HepG2 (cell line): ENCODE data around the gene CCDC97. TPM values are rescaled to one million over a fixed set of nuclear protein-coding genes. Genes with fewer than 3 reads are reported as not detected.
"Not testable (repeated sequence)": the region's sequence is repeated elsewhere in the genome, so short reads cannot be mapped to it uniquely, and the experiment has no call there.

Source experiments
- ATAC-seq: fragments of 200-7000 bp; cut with Tn5 transposase; 3 replicates; pipeline ENCODE4 v1.9.1; 2020; ENCODE audit warnings: mild to moderate bottlenecking, moderate library complexity
- BruUV-seq: library from RNA; stranded (reverse); fragments of 400-500 nt; replicated peaks from 2 replicates; lab custom pipeline; 2021; lab: Mats Ljungman, UMichigan
- CTCF ChIA-PET: fragments of 300-600 bp; formaldehyde crosslinking; extraction: SDS; loops from one replicate; lab custom pipeline; 2021; ENCODE audit warnings: low total read pairs, inconsistent platforms, low intra/inter-chr PET ratio; lab: Yijun Ruan, JAX
- POLR2A ChIA-PET: fragments of 350-600 bp; sonication (Branson Sonifier 250); formaldehyde crosslinking; loops from one replicate; lab custom pipeline; 2020; ENCODE audit warnings: antibody characterized with exemption, inconsistent platforms; lab: Yijun Ruan, JAX
- DNase-seq: peaks from one replicate; pipeline ENCODE4 v3.0.0-alpha.2; 2015; ENCODE audit warnings: low spot score
- FAIRE-seq: peaks from 3 replicates; lab custom pipeline; 2011; peaks lifted over from hg19 to GRCh38; lab: Jason Lieb, UNC
- H2AFZ ChIP-seq: one replicate; pipeline ENCODE4 v1.6.1; 2011; ENCODE audit warnings: low read length, inconsistent platforms
- H3K27ac ChIP-seq: fragments of 300-600 bp; 3 replicates; pipeline ENCODE4 v1.8.0; 2011; ENCODE audit warnings: mixed run types, mild to moderate bottlenecking, mixed read lengths, low read length, inconsistent platforms; ENCODE audit not compliant: insufficient read depth; ENCODE audit errors: extremely low read length
- H3K27me3 ChIP-seq, 2 experiments: fragments of 200-600 bp in 1 of 2; 2 replicates in 1 of 2; 3 replicates in 1 of 2; pipeline versions ENCODE4 v1.6.0 to v1.8.0; 2011; ENCODE audit warnings: low read length in 2 of 2, mild to moderate bottlenecking in 2 of 2, moderate library complexity in 2 of 2, inconsistent platforms in 1 of 2; ENCODE audit not compliant: insufficient read depth in 2 of 2, control insufficient read depth in 1 of 2
- H3K36me3 ChIP-seq, 2 experiments: fragments of 200-600 bp in 1 of 2; replicated peaks in 1 of 2; 2 replicates in 1 of 2; 3 replicates in 1 of 2; pipeline versions ENCODE4 v1.5.1 to v1.8.0; 2011; ENCODE audit warnings: low read length in 2 of 2, inconsistent platforms in 1 of 2; ENCODE audit not compliant: insufficient read depth in 2 of 2, control insufficient read depth in 1 of 2
- H3K4me1 ChIP-seq: 2 replicates; pipeline ENCODE4 v1.5.1; 2012; ENCODE audit warnings: low read length, inconsistent platforms; ENCODE audit not compliant: insufficient read depth
- H3K4me2 ChIP-seq: 2 replicates; pipeline ENCODE4 v1.6.0; 2011; ENCODE audit warnings: low read depth, low read length, inconsistent platforms
- H3K4me3 ChIP-seq, 3 experiments: fragments of 200-600 bp in 1 of 3; sonication (generic), shearing (Covaris generic) in 1 of 3; replicated peaks in 1 of 3; 2 replicates each; pipeline ENCODE4 v1.5.1; 2011 to 2016; ENCODE audit warnings: low read length in 3 of 3, inconsistent platforms in 2 of 3, low read depth in 2 of 3, mild to moderate bottlenecking in 2 of 3, control low read depth in 1 of 3, mixed read lengths in 1 of 3; ENCODE audit not compliant: insufficient read depth in 1 of 3
- H3K79me2 ChIP-seq: one replicate; pipeline ENCODE4 v1.6.1; 2011; ENCODE audit warnings: low read length, inconsistent platforms; ENCODE audit not compliant: insufficient read depth
- H3K9ac ChIP-seq: 2 replicates; pipeline ENCODE4 v1.6.0; 2011; ENCODE audit warnings: mild to moderate bottlenecking, low read depth, low read length, inconsistent platforms; ENCODE audit not compliant: insufficient read depth
- H3K9me3 ChIP-seq: 2 replicates; pipeline ENCODE4 v1.5.1; 2012; ENCODE audit warnings: mild to moderate bottlenecking, low read length
- H4K20me1 ChIP-seq: 2 replicates; pipeline ENCODE4 v1.6.0; 2011; ENCODE audit warnings: inconsistent platforms, mild to moderate bottlenecking, low read length, moderate library complexity; ENCODE audit not compliant: insufficient read depth
- MAFF ChIP-seq: IDR thresholded peaks from 2 replicates; pipeline ENCODE4 v1.6.1; 2011; ENCODE audit warnings: low read depth, low read length, improper control_type of control experiment
- MAFK ChIP-seq, 2 experiments: IDR thresholded peaks in 1 of 2; conservative IDR thresholded peaks in 1 of 2; 2 replicates each; pipeline ENCODE4 v1.6.1; 2011; ENCODE audit warnings: improper control_type of control experiment in 2 of 2, low read length in 2 of 2
- MED13 ChIP-seq: sonication (generic); formaldehyde crosslinking; IDR thresholded peaks from 2 replicates; pipeline ENCODE4 v1.5.0; 2020; ENCODE audit warnings: missing genetic modification reagents
- ZNF850 ChIP-seq: sonication (generic); formaldehyde crosslinking; conservative IDR thresholded peaks from 2 replicates; pipeline ENCODE4 v1.9.0; 2021; ENCODE audit warnings: mild to moderate bottlenecking, missing genetic modification reagents
- WGBS: methylation state at CpG from one replicate; pipeline ENCODE4 v1.1.6; 2017; ENCODE audit warnings: low lambda C conversion rate; 5-methylcytosine and 5-hydroxymethylcytosine counted together
- in situ Hi-C: cut with HindIII; loops from 2 replicates; pipeline ENCODE4 v1.10.0; 2017; ENCODE audit warnings: low pct_unique_long_range_greater_than_20kb; ENCODE audit not compliant: extremely low pct_ligation_motif_present
- intact Hi-C: fragments of 100-400 bp; cut with micrococcal nuclease; formaldehyde crosslinking; loops from one replicate; pipeline ENCODE4 v1.10.0; 2022; ENCODE audit not compliant: unreplicated experiment
- polyA plus RNA-seq, 8 experiments: library from polyadenylated mRNA; depleted of rRNA in 3 of 8; stranded (reverse) in 7 of 8; unstranded in 1 of 8; fragments of >200 nt; fragmentation: Illumina TruSeq in 4 of 8; extraction: Trizol in 4 of 8; gene quantifications; 2 replicates each; pipeline versions ENCODE4 v1.2.1 to v1.2.3, GENCODE V29; 2011 to 2016; ENCODE audit warnings: low read depth in 4 of 8, missing spikeins in 1 of 8, mixed read lengths in 1 of 8; ENCODE audit not compliant: insufficient read depth in 1 of 8
- total RNA-seq, 5 experiments: library from RNA; depleted of rRNA; stranded (reverse); fragments of >200 nt; fragmentation: Illumina TruSeq; extraction: Trizol; gene quantifications; 2 replicates each; pipeline ENCODE4 v1.2.3, GENCODE V29; 2016; ENCODE audit warnings: low read depth in 1 of 5

The CCDC97 gene
- total and polyA plus RNA-seq, 2 of the 13 experiments (the other 11 are each of a cell fraction or from before 2014, with no cell fraction given): 6.2 to 7.3 TPM

- Histone ChIP-seq H2AFZ (no peak overlapping the region), H3K36me3 (no peaks in the 10 kb centered on the region; a peak in 1 of 5 replicates), H3K4me2 (no peak overlapping the region), H3K79me2 (peaks cover 13% of the 10 kb centered on the region), H3K27me3 (no peaks in the 10 kb centered on the region; a peak in 1 of 5 replicates), H3K4me1 (peaks cover 32% of the 10 kb centered on the region), H3K9ac (no peak overlapping the region), H4K20me1 (no peaks in the 10 kb centered on the region), H3K9me3 (no peaks in the 10 kb centered on the region), H3K4me3 (no peak overlapping the region), H3K27ac (no peak overlapping the region)
- TF ChIP-seq ZNF850 (CRISPR knock-in tag) (no peak), MAFK (conservative IDR thresholded peaks at IDR 0.05 in 1 of 2, IDR thresholded peaks at IDR 0.05 in 1 of 2; ENCODE audit: low read length in 2 of 2) (peak; percentile 2 to 51; a peak in 2 of 4 replicates), MED13 (no peak), MAFF (peak; percentile 25; the same call in 1 of the 2 replicates)
- BruUV-seq: no TSS peak
- POLR2A ChIA-PET: interaction anchor here (1.1 kb wide), 1 partner anchor 70 kb away, joined by 3 read pairs; the partner anchor contains the start of gene DMAC2
- in situ Hi-C loops (no loop called here), intact Hi-C loops (no loop called here)
- CTCF ChIA-PET: no interaction called here
- FAIRE-seq (no peak), ATAC-seq (no peak), DNase-seq (no peak)
- 98% methylated on average over 2 of the region's 2 CpGs for WGBS
Observed at GRCh38 chr19:41369769-41370168, 59.8 kb downstream of the CCDC97 start.

GRCh38 chr19:41371119-41371518 lies 61.1 kb downstream of the CCDC97 start:
- POLR2A ChIA-PET, H3K9ac ChIP-seq, intact Hi-C loops, H2AFZ ChIP-seq, H4K20me1 ChIP-seq, ATAC-seq, in situ Hi-C loops, H3K27ac ChIP-seq, H3K36me3 ChIP-seq, CTCF ChIA-PET, H3K4me2 ChIP-seq, FAIRE-seq, H3K9me3 ChIP-seq, DNase-seq, H3K79me2 ChIP-seq, BruUV-seq, H3K27me3 ChIP-seq, H3K4me3 ChIP-seq: not testable (repeated sequence)
- H3K4me1 ChIP-seq: peaks cover 25% of the 10 kb centered on the region
- WGBS: 98% methylated on average over 5 of the region's 5 CpGs
